Esophagus squamous epithelium (tissue), 4 donors: ENCODE measurements around the gene PRR12.

Experiments
- POLR2A ChIP-seq, 4 donors: fragments of 450-650 bp; IDR thresholded peaks; one replicate each; pipeline ENCODE4 v1.6.1; 2017; ENCODE audit warnings: antibody characterized with exemption in 4 of 4, mild to moderate bottlenecking in 4 of 4, moderate library complexity in 3 of 4
- TF ChIP-seq, protein P1 (sequence below), 6 experiments: fragments of 450-650 bp in 4 of 6; fragments of 200-600 bp in 2 of 6; sonication (generic) in 2 of 6; IDR thresholded peaks; one replicate each; pipeline ENCODE4 v1.5.1; 2016 to 2019; ENCODE audit warnings: antibody characterized with exemption in 6 of 6, mild to moderate bottlenecking in 4 of 6, moderate library complexity in 4 of 6

DNA sequence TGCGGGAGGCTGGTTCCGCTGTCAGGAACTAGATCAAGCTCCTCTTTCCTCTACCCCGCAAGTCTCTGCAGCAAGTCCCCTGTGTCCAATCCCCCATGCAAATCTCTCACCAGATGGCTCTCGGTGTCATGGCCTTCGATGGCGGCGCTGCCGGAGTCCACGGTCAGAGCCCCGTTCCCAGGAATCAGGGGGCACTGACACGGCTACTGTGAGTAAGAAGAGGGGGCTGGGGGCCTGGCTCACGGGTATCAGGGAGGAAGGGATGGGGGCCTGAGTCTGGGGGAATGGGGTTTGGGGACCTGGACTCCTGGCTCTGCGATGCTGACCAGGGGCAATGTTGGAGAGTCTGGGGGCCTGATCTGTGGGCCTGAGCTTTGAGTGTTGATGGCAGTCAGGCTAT, 55.0 kb downstream of the PRR12 start:
- TF ChIP-seq POLR2A (IDR thresholded peaks at IDR 0.05): no peak
- TF ChIP-seq, protein P1, sequence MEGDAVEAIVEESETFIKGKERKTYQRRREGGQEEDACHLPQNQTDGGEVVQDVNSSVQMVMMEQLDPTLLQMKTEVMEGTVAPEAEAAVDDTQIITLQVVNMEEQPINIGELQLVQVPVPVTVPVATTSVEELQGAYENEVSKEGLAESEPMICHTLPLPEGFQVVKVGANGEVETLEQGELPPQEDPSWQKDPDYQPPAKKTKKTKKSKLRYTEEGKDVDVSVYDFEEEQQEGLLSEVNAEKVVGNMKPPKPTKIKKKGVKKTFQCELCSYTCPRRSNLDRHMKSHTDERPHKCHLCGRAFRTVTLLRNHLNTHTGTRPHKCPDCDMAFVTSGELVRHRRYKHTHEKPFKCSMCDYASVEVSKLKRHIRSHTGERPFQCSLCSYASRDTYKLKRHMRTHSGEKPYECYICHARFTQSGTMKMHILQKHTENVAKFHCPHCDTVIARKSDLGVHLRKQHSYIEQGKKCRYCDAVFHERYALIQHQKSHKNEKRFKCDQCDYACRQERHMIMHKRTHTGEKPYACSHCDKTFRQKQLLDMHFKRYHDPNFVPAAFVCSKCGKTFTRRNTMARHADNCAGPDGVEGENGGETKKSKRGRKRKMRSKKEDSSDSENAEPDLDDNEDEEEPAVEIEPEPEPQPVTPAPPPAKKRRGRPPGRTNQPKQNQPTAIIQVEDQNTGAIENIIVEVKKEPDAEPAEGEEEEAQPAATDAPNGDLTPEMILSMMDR (IDR thresholded peaks at IDR 0.05): no peak
